Measurements from ENCODE around the gene VPS41. TPM values are rescaled to one million over a fixed set of nuclear protein-coding genes. Genes with fewer than 3 reads are reported as not detected.

The VPS41 gene
- total RNA-seq, 1 donor from 2014 or later, result 48.2 TPM

GRCh38 chr7:38743899-38744298 is 165.1 kb downstream of the VPS41 start:
- no peak for DNase-seq (ENCODE audit: extremely low read depth, low read depth, low spot score)

GRCh38 chr7:38740041-38740440 is 168.9 kb downstream of the VPS41 start:
- DNase-seq (ENCODE audit: extremely low read depth, low read depth, low spot score), result no peak

- no peak for DNase-seq (ENCODE audit: extremely low read depth, low read depth, low spot score)
Measured at GRCh38 chr7:38736138-38736537, 172.9 kb downstream of the VPS41 start.

- no peak for DNase-seq (ENCODE audit: extremely low read depth, low read depth, low spot score)
Measured at GRCh38 chr7:38731215-38731614, 177.8 kb downstream of the VPS41 start.

- no peak for DNase-seq (ENCODE audit: extremely low read depth, low read depth, low spot score)
Measured at GRCh38 chr7:38728145-38728544, 180.8 kb downstream of the VPS41 start.

- no peak for DNase-seq (ENCODE audit: extremely low read depth, low read depth, low spot score)
Measured at GRCh38 chr7:38727184-38727940, 181.6 kb downstream of the VPS41 start.

- DNase-seq (ENCODE audit: extremely low read depth, low read depth, low spot score), result no peak
Measured at GRCh38 chr7:38723327-38723726, 185.7 kb downstream of the VPS41 start.

GRCh38 chr7:38716397-38716796 is 192.6 kb downstream of the VPS41 start:
- DNase-seq (ENCODE audit: extremely low read depth, low read depth, low spot score), result no peak

GRCh38 chr7:38709123-38709522 is 199.9 kb downstream of the VPS41 start:
- no peak for DNase-seq (ENCODE audit: extremely low read depth, low read depth, low spot score)

GRCh38 chr7:38704751-38705150 is 204.2 kb downstream of the VPS41 start:
- DNase-seq (ENCODE audit: extremely low read depth, low read depth, low spot score), result no peak

GRCh38 chr7:38704041-38704547 is 204.9 kb downstream of the VPS41 start:
- no peak for DNase-seq (ENCODE audit: extremely low read depth, low read depth, low spot score)

GRCh38 chr7:38703093-38703492 is 205.9 kb downstream of the VPS41 start:
- DNase-seq (ENCODE audit: extremely low read depth, low read depth, low spot score), result no peak

GRCh38 chr7:38702002-38702535 is 206.9 kb downstream of the VPS41 start:
- DNase-seq (ENCODE audit: extremely low read depth, low read depth, low spot score), result no peak

- DNase-seq (ENCODE audit: extremely low read depth, low read depth, low spot score), result no peak
Measured at GRCh38 chr7:38700116-38700515, 208.9 kb downstream of the VPS41 start.

GRCh38 chr7:38699471-38699870 is 209.5 kb downstream of the VPS41 start:
- DNase-seq (ENCODE audit: extremely low read depth, low read depth, low spot score), result no peak

GRCh38 chr7:38694326-38694725 is 214.7 kb downstream of the VPS41 start:
- DNase-seq (ENCODE audit: extremely low read depth, low read depth, low spot score), result no peak

GRCh38 chr7:38686888-38687287 is 222.1 kb downstream of the VPS41 start:
- no peak for DNase-seq (ENCODE audit: extremely low read depth, low read depth, low spot score)

GRCh38 chr7:38685851-38686250 is 223.1 kb downstream of the VPS41 start:
- DNase-seq (ENCODE audit: extremely low read depth, low read depth, low spot score), result no peak

GRCh38 chr7:38682606-38683005 is 226.4 kb downstream of the VPS41 start:
- DNase-seq (ENCODE audit: extremely low read depth, low read depth, low spot score), result no peak

GRCh38 chr7:38681882-38682281 is 227.1 kb downstream of the VPS41 start:
- DNase-seq (ENCODE audit: extremely low read depth, low read depth, low spot score), result no peak

GRCh38 chr7:38679419-38679818 is 229.6 kb downstream of the VPS41 start:
- no peak for DNase-seq (ENCODE audit: extremely low read depth, low read depth, low spot score)

- no peak for DNase-seq (ENCODE audit: extremely low read depth, low read depth, low spot score)
Measured at GRCh38 chr7:38678698-38679054, 230.3 kb downstream of the VPS41 start.

Data from glomerular endothelial cell (primary cell).